Measurements from ENCODE around the gene GGPS1.
"Not testable (repeated sequence)": the region's sequence is repeated elsewhere in the genome, so short reads cannot be mapped to it uniquely, and the experiment has no call there.

GGPS1 gene

DNA sequence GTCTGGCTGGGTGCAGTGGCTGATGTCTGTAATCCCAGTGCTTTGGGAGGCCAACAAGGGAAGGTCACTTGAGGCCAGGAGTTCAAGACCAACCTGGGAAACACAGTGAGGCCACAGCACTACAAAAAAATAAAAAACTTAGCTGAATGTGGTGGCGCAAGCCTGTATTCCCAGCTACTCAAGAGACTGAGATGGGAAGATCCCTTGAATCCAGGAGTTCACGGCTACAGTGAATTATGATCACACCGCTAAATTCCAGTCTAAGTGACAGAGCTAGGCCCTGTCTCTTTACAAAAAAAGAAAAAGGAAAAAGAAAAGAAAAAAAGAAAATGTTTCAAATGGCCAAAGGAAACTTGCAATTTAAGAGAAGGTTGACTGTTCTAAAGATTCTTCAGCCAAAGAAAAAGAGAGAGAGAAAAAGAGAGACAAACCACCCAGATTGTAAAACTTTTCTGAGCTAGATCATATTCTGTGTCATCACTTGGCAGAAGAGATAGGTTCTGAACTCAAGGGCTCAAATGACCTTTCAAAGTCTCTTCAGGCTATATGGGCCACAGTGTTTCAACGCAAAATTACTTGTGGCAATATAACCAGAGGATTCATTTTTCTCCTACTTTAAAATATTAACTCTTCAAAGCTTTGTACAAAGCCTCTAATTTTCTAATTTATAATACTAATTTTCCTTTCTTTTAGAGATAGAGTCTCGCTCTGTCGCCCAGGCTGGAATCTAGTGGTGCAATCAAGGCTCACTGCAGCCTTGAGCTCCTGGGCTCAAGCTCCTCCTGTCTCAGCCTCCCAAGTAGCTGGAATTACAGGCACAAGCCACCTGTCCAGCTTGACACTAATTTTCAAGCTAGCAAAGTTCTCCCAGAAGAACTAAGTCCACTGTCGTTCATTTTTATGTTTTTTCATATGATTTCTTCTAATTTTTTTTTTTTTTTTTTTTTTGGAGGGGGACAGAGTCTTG, 20.9 kb upstream of the GGPS1 start:
- Histone ChIP-seq H3K36me3 (ENCODE audit: insufficient read depth, insufficient read length, low read length) (peaks cover 13% of the 10 kb centered on the region), H3K4me3 (ENCODE audit: insufficient read length, low read depth) (no peak overlapping the region), H3K9ac (ENCODE audit: insufficient read length, low read depth) (no peak overlapping the region), H3K4me1 (ENCODE audit: insufficient read depth, insufficient read length) (no peaks in the 10 kb centered on the region), H3K9me3 (ENCODE audit: insufficient read depth, low read length) (peaks cover 10% of the 10 kb centered on the region), H3K27me3 (ENCODE audit: insufficient read depth, insufficient read length) (no peaks in the 10 kb centered on the region)
- no peak for DNase-seq (ENCODE audit: low read depth, low spot score)
- no peak for TF ChIP-seq ZNF274 (IDR thresholded peaks at IDR 0.05; ENCODE audit: low read depth, low read length)
- no peak for TF ChIP-seq YY1 (IDR thresholded peaks at IDR 0.05; ENCODE audit: insufficient read depth, insufficient read length)

DNA sequence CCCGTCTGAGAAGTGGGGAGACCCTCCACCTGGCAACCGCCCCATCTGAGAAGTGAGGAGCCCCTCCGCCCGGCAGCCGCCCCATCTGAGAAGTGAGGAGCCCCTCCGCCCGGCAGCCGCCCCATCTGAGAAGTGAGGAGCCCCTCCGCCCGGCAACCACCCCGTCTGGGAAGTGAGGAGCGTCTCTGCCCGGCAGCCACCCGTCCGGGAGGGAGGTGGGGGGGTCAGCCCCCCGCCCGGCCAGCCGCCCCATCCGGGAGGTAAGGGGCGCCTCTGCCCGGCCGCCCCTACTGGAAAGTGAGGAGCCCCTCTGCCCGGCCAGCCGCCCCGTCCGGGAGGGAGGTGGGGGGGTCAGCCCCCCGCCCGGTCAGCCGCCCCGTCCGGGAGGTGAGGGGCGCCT, 19.2 kb upstream of the GGPS1 start:
- not testable (repeated sequence) for DNase-seq (ENCODE audit: low read depth, low spot score); H3K27me3 ChIP-seq (ENCODE audit: insufficient read depth, insufficient read length); H3K4me3 ChIP-seq (ENCODE audit: insufficient read length, low read depth); H3K4me1 ChIP-seq (ENCODE audit: insufficient read depth, insufficient read length); H3K9ac ChIP-seq (ENCODE audit: insufficient read length, low read depth)
- H3K9me3 ChIP-seq (ENCODE audit: insufficient read depth, low read length): peaks cover 10% of the 10 kb centered on the region
- peaks cover 11% of the 10 kb centered on the region for H3K36me3 ChIP-seq (ENCODE audit: insufficient read depth, insufficient read length, low read length)

DNA sequence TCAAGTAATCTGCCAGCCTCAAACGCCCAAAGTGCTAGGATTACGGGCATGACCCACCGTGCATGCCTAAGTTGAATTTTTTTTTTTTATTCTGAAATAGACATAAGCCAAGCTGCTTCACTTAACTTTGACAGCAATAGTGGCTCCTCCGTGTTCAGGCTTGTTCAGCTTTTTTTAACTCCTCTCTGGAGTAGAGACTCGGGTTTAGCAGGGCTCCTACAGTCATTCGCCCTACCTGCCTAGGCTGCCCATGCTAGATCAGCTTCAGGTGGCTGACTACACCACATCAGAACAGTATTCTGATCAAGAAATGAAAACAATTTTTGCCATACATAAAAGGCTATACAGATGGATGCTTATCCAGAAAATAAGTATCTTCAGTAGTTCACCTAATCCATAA, 15.1 kb upstream of the GGPS1 start:
- Histone ChIP-seq H3K4me1 (ENCODE audit: insufficient read depth, insufficient read length) (no peaks in the 10 kb centered on the region), H3K27me3 (ENCODE audit: insufficient read depth, insufficient read length) (no peaks in the 10 kb centered on the region), H3K9ac (ENCODE audit: insufficient read length, low read depth) (no peak overlapping the region), H3K9me3 (ENCODE audit: insufficient read depth, low read length) (peaks cover 10% of the 10 kb centered on the region), H3K4me3 (ENCODE audit: insufficient read length, low read depth) (no peak overlapping the region), H3K36me3 (ENCODE audit: insufficient read depth, insufficient read length, low read length) (peaks cover 12% of the 10 kb centered on the region)
- no peak for TF ChIP-seq SUZ12 (IDR thresholded peaks at IDR 0.05; ENCODE audit: extremely low read depth, insufficient read depth, insufficient read length)
- TF ChIP-seq ZNF274 (IDR thresholded peaks at IDR 0.05; ENCODE audit: low read depth, low read length): no peak
- TF ChIP-seq YY1 (IDR thresholded peaks at IDR 0.05; ENCODE audit: insufficient read depth, insufficient read length): no peak
- DNase-seq (ENCODE audit: low read depth, low spot score): no peak

DNA sequence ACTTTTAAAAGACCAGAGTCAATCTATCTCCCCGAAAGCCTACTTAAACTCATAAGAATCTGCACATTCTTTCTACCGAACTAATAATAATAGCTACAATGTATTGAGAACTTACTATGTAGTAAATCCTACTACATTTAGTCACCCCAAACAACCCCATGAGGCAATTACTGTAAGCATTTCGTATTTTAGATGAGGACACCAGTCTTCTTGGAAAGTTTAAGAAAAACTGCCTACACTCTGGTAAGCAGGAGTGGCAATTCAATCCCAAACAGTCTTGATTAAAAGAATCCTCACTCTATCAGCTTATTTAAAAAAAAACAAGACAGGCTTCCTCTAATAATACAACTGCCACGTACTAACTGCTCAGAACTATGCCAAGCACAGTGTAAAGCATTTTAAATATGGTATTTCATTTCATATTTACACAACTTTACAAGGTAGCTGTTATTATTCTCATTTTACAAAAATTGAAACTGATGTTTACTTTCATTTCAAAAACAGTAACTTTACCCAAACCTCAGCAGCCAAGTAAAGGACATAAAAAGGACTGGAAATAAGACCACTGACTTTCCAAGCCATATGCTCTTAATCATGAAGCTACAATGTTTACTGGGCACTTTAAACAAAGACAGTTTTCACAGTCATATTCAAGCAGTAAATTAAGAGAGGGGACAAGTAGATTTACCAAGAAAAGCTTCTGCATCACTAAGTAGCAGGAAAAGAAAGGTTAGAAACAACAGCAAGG, 14.3 kb upstream of the GGPS1 start:
- Histone ChIP-seq H3K27me3 (ENCODE audit: insufficient read depth, insufficient read length) (no peaks in the 10 kb centered on the region), H3K36me3 (ENCODE audit: insufficient read depth, insufficient read length, low read length) (peaks cover 20% of the 10 kb centered on the region), H3K9ac (ENCODE audit: insufficient read length, low read depth) (no peak overlapping the region), H3K4me3 (ENCODE audit: insufficient read length, low read depth) (no peak overlapping the region), H3K9me3 (ENCODE audit: insufficient read depth, low read length) (peaks cover 10% of the 10 kb centered on the region), H3K4me1 (ENCODE audit: insufficient read depth, insufficient read length) (no peaks in the 10 kb centered on the region)
- DNase-seq (ENCODE audit: low read depth, low spot score): no peak
- TF ChIP-seq ZNF274 (IDR thresholded peaks at IDR 0.05; ENCODE audit: low read depth, low read length): no peak
- no peak for TF ChIP-seq SUZ12 (IDR thresholded peaks at IDR 0.05; ENCODE audit: extremely low read depth, insufficient read depth, insufficient read length)
- TF ChIP-seq YY1 (IDR thresholded peaks at IDR 0.05; ENCODE audit: insufficient read depth, insufficient read length): no peak

DNA sequence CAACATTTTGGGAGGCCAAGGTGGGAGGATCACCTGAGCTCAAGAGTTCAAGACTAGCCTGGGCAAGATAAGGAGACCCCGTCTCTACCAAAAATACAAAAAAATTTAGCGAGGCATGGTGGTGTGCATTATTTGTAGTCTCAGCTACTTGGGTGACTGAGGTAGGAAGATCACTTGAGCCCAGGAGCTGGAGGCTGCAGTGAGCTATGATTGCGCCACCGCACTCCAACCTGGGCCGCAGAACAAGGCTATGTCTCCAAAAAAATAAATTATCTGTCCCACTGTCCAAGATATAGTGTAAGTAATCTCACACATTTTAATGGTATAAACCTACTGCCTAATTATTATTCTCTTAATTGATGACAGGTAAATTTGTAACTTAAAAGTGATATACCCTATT, 13.2 kb upstream of the GGPS1 start:
- TF ChIP-seq SUZ12 (IDR thresholded peaks at IDR 0.05; ENCODE audit: extremely low read depth, insufficient read depth, insufficient read length): no peak
- TF ChIP-seq ZNF274 (IDR thresholded peaks at IDR 0.05; ENCODE audit: low read depth, low read length): no peak
- TF ChIP-seq YY1 (IDR thresholded peaks at IDR 0.05; ENCODE audit: insufficient read depth, insufficient read length): no peak
- Histone ChIP-seq H3K36me3 (ENCODE audit: insufficient read depth, insufficient read length, low read length) (peaks cover 25% of the 10 kb centered on the region), H3K9ac (ENCODE audit: insufficient read length, low read depth) (no peak overlapping the region), H3K9me3 (ENCODE audit: insufficient read depth, low read length) (peaks cover 10% of the 10 kb centered on the region), H3K27me3 (ENCODE audit: insufficient read depth, insufficient read length) (no peaks in the 10 kb centered on the region), H3K4me1 (ENCODE audit: insufficient read depth, insufficient read length) (no peaks in the 10 kb centered on the region), H3K4me3 (ENCODE audit: insufficient read length, low read depth) (no peak overlapping the region)
- no peak for DNase-seq (ENCODE audit: low read depth, low spot score)

DNA sequence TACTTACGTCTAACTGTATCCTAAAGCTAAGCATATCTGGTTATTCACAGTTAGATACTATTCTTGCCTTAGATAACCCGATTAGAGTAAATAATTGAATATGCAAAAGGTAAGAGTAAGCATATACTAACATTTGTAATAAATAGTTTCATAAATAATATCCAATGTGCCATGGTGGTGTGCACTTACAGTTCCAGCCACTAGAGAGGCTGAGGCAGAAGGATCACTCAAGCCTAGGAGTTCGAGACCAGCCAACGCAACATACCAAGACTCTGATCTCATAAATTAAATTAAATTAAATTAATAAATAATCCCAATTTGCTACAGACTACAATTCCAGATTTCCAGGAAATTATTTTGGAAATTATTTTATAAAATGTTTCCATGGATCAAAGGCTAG, 12.6 kb upstream of the GGPS1 start:
- H3K9me3 ChIP-seq (ENCODE audit: insufficient read depth, low read length): peaks cover 4% of the 10 kb centered on the region

DNA sequence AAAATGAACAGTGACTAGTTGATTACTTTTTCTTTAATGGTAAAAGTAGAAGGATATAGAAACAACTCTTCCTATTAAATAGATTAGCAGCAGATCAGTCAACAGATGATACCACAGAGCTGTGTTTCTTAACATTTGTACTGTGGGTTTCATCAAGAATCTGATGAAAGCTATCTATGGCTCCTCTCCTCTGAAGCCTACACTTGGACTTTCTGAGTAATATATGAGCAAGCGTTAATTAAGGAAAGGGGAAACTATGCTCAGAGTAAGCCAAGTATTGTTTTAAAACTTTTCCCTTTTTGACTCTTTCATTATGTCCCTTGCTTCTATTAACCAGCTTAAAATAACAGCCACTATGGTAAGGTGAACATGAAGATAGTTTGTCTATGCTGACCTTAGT, 11.2 kb upstream of the GGPS1 start:
- TF ChIP-seq ZNF274 (IDR thresholded peaks at IDR 0.05; ENCODE audit: low read depth, low read length): no peak
- no peak for TF ChIP-seq SUZ12 (IDR thresholded peaks at IDR 0.05; ENCODE audit: extremely low read depth, insufficient read depth, insufficient read length)
- TF ChIP-seq YY1 (IDR thresholded peaks at IDR 0.05; ENCODE audit: insufficient read depth, insufficient read length): no peak
- Histone ChIP-seq H3K27me3 (ENCODE audit: insufficient read depth, insufficient read length) (no peaks in the 10 kb centered on the region), H3K4me3 (ENCODE audit: insufficient read length, low read depth) (no peak overlapping the region), H3K9ac (ENCODE audit: insufficient read length, low read depth) (no peak overlapping the region), H3K4me1 (ENCODE audit: insufficient read depth, insufficient read length) (no peaks in the 10 kb centered on the region), H3K36me3 (ENCODE audit: insufficient read depth, insufficient read length, low read length) (peaks cover 31% of the 10 kb centered on the region), H3K9me3 (ENCODE audit: insufficient read depth, low read length) (no peaks in the 10 kb centered on the region)
- DNase-seq (ENCODE audit: low read depth, low spot score): no peak

More for the DNA sequence above, 12.6 kb upstream of the GGPS1 start:
- Histone ChIP-seq H3K4me1 (ENCODE audit: insufficient read depth, insufficient read length) (no peaks in the 10 kb centered on the region), H3K36me3 (ENCODE audit: insufficient read depth, insufficient read length, low read length) (peaks cover 26% of the 10 kb centered on the region), H3K9ac (ENCODE audit: insufficient read length, low read depth) (no peak overlapping the region), H3K4me3 (ENCODE audit: insufficient read length, low read depth) (no peak overlapping the region), H3K27me3 (ENCODE audit: insufficient read depth, insufficient read length) (no peaks in the 10 kb centered on the region)
- DNase-seq (ENCODE audit: low read depth, low spot score): no peak
- TF ChIP-seq YY1 (IDR thresholded peaks at IDR 0.05; ENCODE audit: insufficient read depth, insufficient read length): no peak
- TF ChIP-seq ZNF274 (IDR thresholded peaks at IDR 0.05; ENCODE audit: low read depth, low read length): no peak
- no peak for TF ChIP-seq SUZ12 (IDR thresholded peaks at IDR 0.05; ENCODE audit: extremely low read depth, insufficient read depth, insufficient read length)
